GM23248 (cell line): Measurements from ENCODE around the gene PTPRR.

Source experiments
- EZH2 ChIP-seq: fragments of 200-600 bp; sonication (generic); IDR thresholded peaks from 2 replicates; pipeline ENCODE4 v1.6.1; 2018; ENCODE audit warnings: antibody characterized with exemption, mild to moderate bottlenecking; ENCODE audit not compliant: insufficient read depth, poor library complexity, severe bottlenecking
- EZH2phosphoT487 ChIP-seq: fragments of 200-600 bp; sonication (generic); IDR thresholded peaks from 2 replicates; pipeline ENCODE4 v1.6.1; 2018; ENCODE audit warnings: antibody characterized with exemption, moderate library complexity, mild to moderate bottlenecking, low read depth; ENCODE audit not compliant: insufficient read depth

DNA sequence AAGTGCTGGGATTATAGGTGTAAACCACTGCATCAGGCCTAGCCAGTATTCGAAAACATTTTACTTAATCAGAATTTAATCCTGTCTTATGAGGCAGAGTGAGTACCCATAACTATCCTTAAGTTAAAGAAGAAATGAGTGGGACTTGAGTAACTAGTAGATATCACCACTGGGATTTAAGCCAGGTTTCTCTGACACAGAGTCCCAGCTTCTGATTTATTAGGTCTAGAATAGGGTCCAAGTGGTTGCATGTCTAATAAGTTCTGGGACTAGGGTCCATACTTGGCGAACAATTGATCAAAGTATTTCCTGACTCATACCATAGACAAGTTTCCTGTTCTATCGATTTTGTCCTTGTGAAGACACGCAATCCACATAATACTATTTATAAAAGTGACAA is 302.2 kb downstream of the PTPRR start:
- TF ChIP-seq EZH2 (no peak), EZH2phosphoT487 (no peak)
